Endothelial cell of umbilical vein (primary cell): Measurements from ENCODE around the gene GUCA2B. TPM values are rescaled to one million over a fixed set of nuclear protein-coding genes. Genes with fewer than 3 reads are reported as not detected.

Experiments used
- BruUV-seq: library from RNA; stranded (reverse); fragments of 400-500 nt; replicated peaks from 2 replicates; lab custom pipeline; 2021; lab: Mats Ljungman, UMichigan
- CTCF ChIA-PET: fragments of 300-600, 350-600 bp; sonication (Branson Sonifier 250); formaldehyde crosslinking; loops from one replicate; lab custom pipeline; 2021; ENCODE audit warnings: antibody characterized with exemption, inconsistent platforms; lab: Charles Lee
- POLR2A ChIA-PET: fragments of 300-600, 350-600 bp; sonication (Branson Sonifier 250); formaldehyde crosslinking; loops from one replicate; lab custom pipeline; 2021; ENCODE audit warnings: antibody characterized with exemption, inconsistent platforms; lab: Charles Lee
- DNase-seq: peaks from one replicate; pipeline ENCODE4 v3.0.0-alpha.2; 2011; ENCODE audit warnings: low read depth, low spot score
- FAIRE-seq: peaks from 2 replicates; lab custom pipeline; 2011; peaks lifted over from hg19 to GRCh38; lab: Jason Lieb, UNC
- H2AFZ ChIP-seq: 2 replicates; pipeline ENCODE4 v1.6.0; 2012; ENCODE audit warnings: low read depth, low read length, control low read depth, inconsistent platforms
- H3K27ac ChIP-seq: 2 replicates; pipeline ENCODE4 v1.5.1; 2011; ENCODE audit warnings: low read depth, mild to moderate bottlenecking, control low read depth, low read length, moderate library complexity; ENCODE audit not compliant: insufficient read depth
- H3K27me3 ChIP-seq, 2 experiments: 2 replicates each; pipeline versions ENCODE4 v1.6.0 to v1.6.1; 2011; ENCODE audit warnings: low read length in 2 of 2, mixed read lengths in 1 of 2; ENCODE audit not compliant: control insufficient read depth in 2 of 2, insufficient read depth in 2 of 2
- H3K36me3 ChIP-seq, 2 experiments: 2 replicates in 1 of 2; 3 replicates in 1 of 2; pipeline ENCODE4 v1.5.1; 2011; ENCODE audit warnings: low read length in 2 of 2, mild to moderate bottlenecking in 1 of 2, moderate library complexity in 1 of 2; ENCODE audit not compliant: control insufficient read depth in 2 of 2, insufficient read depth in 2 of 2; ENCODE audit errors: extremely low read depth in 1 of 2
- H3K4me1 ChIP-seq: 3 replicates; pipeline ENCODE4 v1.5.1; 2011; ENCODE audit warnings: mild to moderate bottlenecking, low read length; ENCODE audit not compliant: control insufficient read depth, insufficient read depth; ENCODE audit errors: extremely low read depth
- H3K4me2 ChIP-seq: 2 replicates; pipeline ENCODE4 v1.6.1; 2011; ENCODE audit warnings: low read length, control low read depth, mixed read lengths; ENCODE audit not compliant: insufficient read depth
- H3K4me3 ChIP-seq, 3 experiments: fragments of 200-600 bp in 1 of 3; sonication (generic), shearing (Covaris generic) in 1 of 3; replicated peaks in 1 of 3; 2 replicates each; pipeline ENCODE4 v1.5.1; 2011 to 2016; ENCODE audit warnings: control low read depth in 3 of 3, low read length in 3 of 3, mild to moderate bottlenecking in 2 of 3, inconsistent platforms in 1 of 3, low read depth in 1 of 3, moderate library complexity in 1 of 3; ENCODE audit not compliant: insufficient read depth in 1 of 3
- H3K79me2 ChIP-seq: 2 replicates; pipeline ENCODE4 v1.6.0; 2012; ENCODE audit warnings: low read length, inconsistent platforms; ENCODE audit not compliant: control insufficient read depth, insufficient read depth
- H3K9ac ChIP-seq: replicated peaks from 2 replicates; pipeline ENCODE3; 2011; ENCODE audit warnings: low read length, control low read depth; ENCODE audit not compliant: insufficient read depth; ENCODE audit errors: extremely low read depth
- H3K9me1 ChIP-seq: replicated peaks from 3 replicates; pipeline ENCODE4 v1.6.0; 2011; ENCODE audit warnings: mild to moderate bottlenecking, low read length; ENCODE audit not compliant: control insufficient read depth, insufficient read depth; ENCODE audit errors: extremely low read depth
- H3K9me3 ChIP-seq: replicated peaks from 2 replicates; pipeline ENCODE4 v1.5.1; 2012; ENCODE audit warnings: low read length, inconsistent platforms; ENCODE audit not compliant: control insufficient read depth, insufficient read depth
- H4K20me1 ChIP-seq: replicated peaks from 2 replicates; pipeline ENCODE3; 2011; ENCODE audit warnings: mild to moderate bottlenecking, low read length; ENCODE audit not compliant: control insufficient read depth, insufficient read depth; ENCODE audit errors: extremely low read depth
- FOS ChIP-seq: IDR thresholded peaks from 2 replicates; pipeline ENCODE4 v1.6.1; 2011; ENCODE audit warnings: mild to moderate bottlenecking, low read length, moderate library complexity, borderline replicate concordance; ENCODE audit not compliant: insufficient read depth
- GATA2 ChIP-seq: IDR thresholded peaks from 2 replicates; pipeline ENCODE4 v1.7.0; 2011; ENCODE audit warnings: low read depth, mild to moderate bottlenecking, moderate library complexity, mixed read lengths, low read length; ENCODE audit not compliant: insufficient read length, insufficient read depth
- MYC ChIP-seq: IDR thresholded peaks from one replicate; pipeline ENCODE4 v1.6.1; 2011; ENCODE audit warnings: mild to moderate bottlenecking, low read depth, low read length
- POLR2A ChIP-seq: IDR thresholded peaks from 2 replicates; pipeline ENCODE4 v1.6.1; 2012; ENCODE audit warnings: low read depth, mild to moderate bottlenecking, control low read depth, low read length
- POLR2AphosphoS5 ChIP-seq: IDR thresholded peaks from 2 replicates; pipeline ENCODE4 v1.6.1; 2012; ENCODE audit warnings: low read depth, mild to moderate bottlenecking, control low read depth, low read length, moderate library complexity; ENCODE audit not compliant: insufficient read depth
- dilution Hi-C: fragments of 300-500 bp; cut with MboI; formaldehyde crosslinking; loops from one replicate; pipeline ENCODE4 v1.15.0; 2019; ENCODE audit warnings: low sequenced_read_pairs; ENCODE audit not compliant: extremely low pct_ligation_motif_present
- intact Hi-C: fragments of 100-400 bp; cut with micrococcal nuclease; formaldehyde crosslinking; loops from one replicate; pipeline ENCODE4 v1.10.0; 2022
- polyA plus RNA-seq, 4 experiments: library from polyadenylated mRNA; depleted of rRNA in 3 of 4; stranded (reverse) in 3 of 4; unstranded in 1 of 4; fragments of >200 nt; gene quantifications; 2 replicates each; pipeline versions ENCODE4 v1.2.1 to v1.2.3, GENCODE V29; 2011 to 2012; ENCODE audit warnings: missing spikeins in 1 of 4
- total RNA-seq: library from RNA; stranded (reverse); gene quantifications from 2 replicates; pipeline ENCODE4 v1.2.3, GENCODE V29; 2021
- TF ChIP-seq, protein P1 (sequence below), 2 donors: IDR thresholded peaks; 1 replicate in 1 of 2; 2 replicates in 1 of 2; pipeline ENCODE4 v1.5.1; 2011; ENCODE audit warnings: low read length in 2 of 2, mild to moderate bottlenecking in 2 of 2, moderate library complexity in 2 of 2, control low read depth in 1 of 2, inconsistent platforms in 1 of 2, low read depth in 1 of 2; ENCODE audit not compliant: insufficient read depth in 1 of 2; ENCODE audit errors: extremely low read depth in 1 of 2
- TF ChIP-seq, protein P2 (sequence below): IDR thresholded peaks from 2 replicates; pipeline ENCODE4 v1.6.1; 2011; ENCODE audit not compliant: insufficient read depth, insufficient read length

Gene GUCA2B
- total and polyA plus RNA-seq, 2 donors (not counting 3 experiments of a cell fraction or from before 2014, with no cell fraction given): not detected

DNA sequence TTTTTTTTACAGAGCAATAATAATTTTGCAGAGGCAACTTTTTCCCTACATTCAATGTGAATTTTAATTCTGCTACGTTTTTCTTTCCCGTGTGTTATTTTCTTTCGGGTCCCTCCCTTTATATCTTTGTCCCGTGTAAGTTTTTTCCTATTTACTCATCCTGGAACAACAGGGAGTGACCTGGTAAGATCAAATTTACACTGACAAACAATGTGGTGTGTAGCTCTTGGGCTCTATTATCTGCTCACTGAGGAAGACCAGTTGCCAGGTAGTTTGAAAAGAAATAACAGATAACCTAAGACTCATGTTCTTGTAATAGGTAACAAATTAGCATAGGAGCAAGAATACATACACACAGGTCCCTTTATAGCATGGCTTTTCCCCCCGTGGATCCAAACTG lies 45.0 kb downstream of the GUCA2B start:
- Histone ChIP-seq H3K4me2 (no peak overlapping the region), H3K4me1 (no peaks in the 10 kb centered on the region), H2AFZ (no peak overlapping the region), H3K9ac (no peak overlapping the region), H3K27ac (no peak overlapping the region), H4K20me1 (peaks cover 2% of the 10 kb centered on the region), H3K79me2 (peaks cover 1% of the 10 kb centered on the region), H3K9me3 (no peaks in the 10 kb centered on the region), H3K4me3 (no peak overlapping the region), H3K9me1 (no peaks in the 10 kb centered on the region), H3K27me3 (no peaks in the 10 kb centered on the region), H3K36me3 (peaks cover 0 to 5% of the 10 kb centered on the region in 2 experiments)
- no TSS peak for BruUV-seq
- ChIA-PET CTCF (no interaction called here), POLR2A (no interaction called here)
- DNase-seq (no peak), FAIRE-seq (no peak)
- intact Hi-C loops: no loop called here
- dilution Hi-C loops: no loop called here
- TF ChIP-seq, protein P1, sequence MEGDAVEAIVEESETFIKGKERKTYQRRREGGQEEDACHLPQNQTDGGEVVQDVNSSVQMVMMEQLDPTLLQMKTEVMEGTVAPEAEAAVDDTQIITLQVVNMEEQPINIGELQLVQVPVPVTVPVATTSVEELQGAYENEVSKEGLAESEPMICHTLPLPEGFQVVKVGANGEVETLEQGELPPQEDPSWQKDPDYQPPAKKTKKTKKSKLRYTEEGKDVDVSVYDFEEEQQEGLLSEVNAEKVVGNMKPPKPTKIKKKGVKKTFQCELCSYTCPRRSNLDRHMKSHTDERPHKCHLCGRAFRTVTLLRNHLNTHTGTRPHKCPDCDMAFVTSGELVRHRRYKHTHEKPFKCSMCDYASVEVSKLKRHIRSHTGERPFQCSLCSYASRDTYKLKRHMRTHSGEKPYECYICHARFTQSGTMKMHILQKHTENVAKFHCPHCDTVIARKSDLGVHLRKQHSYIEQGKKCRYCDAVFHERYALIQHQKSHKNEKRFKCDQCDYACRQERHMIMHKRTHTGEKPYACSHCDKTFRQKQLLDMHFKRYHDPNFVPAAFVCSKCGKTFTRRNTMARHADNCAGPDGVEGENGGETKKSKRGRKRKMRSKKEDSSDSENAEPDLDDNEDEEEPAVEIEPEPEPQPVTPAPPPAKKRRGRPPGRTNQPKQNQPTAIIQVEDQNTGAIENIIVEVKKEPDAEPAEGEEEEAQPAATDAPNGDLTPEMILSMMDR (IDR thresholded peaks at IDR 0.05; ENCODE audit: extremely low read depth in 1 of 2, insufficient read depth in 1 of 2, low read depth in 1 of 2, low read length in 2 of 2): no peak
- TF ChIP-seq GATA2 (no peak), MYC (no peak), POLR2AphosphoS5 (no peak)

DNA sequence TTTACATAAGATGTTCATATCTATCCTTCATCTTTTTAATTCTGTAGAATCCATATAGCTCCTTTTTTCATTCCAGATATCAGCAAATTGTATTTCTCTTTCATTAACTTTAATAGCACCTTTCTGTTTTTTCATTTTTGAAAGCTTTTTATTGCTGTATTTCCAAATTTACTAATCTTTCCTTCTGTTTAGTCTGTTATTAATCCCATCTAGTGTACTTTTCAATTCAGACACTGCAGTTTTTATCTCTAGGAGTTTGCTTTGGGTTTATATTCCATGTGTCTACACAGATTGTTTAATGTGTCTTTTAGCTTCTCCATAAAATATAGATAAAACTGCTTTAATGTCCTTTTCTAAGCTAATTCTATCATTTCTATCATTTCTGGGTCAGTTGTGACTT lies 48.8 kb downstream of the GUCA2B start:
- H3K4me3 ChIP-seq: no peak overlapping the region
- H3K36me3 ChIP-seq: peaks cover 0 to 3% of the 10 kb centered on the region in 2 experiments
- peaks cover 2% of the 10 kb centered on the region for H3K79me2 ChIP-seq
- H3K4me1 ChIP-seq: no peaks in the 10 kb centered on the region
- H3K9ac ChIP-seq: no peak overlapping the region
- H3K9me1 ChIP-seq: no peaks in the 10 kb centered on the region
- DNase-seq (no peak), FAIRE-seq (no peak)
- POLR2A ChIA-PET: no interaction called here
- TF ChIP-seq, protein P1 (IDR thresholded peaks at IDR 0.05; ENCODE audit: extremely low read depth in 1 of 2, insufficient read depth in 1 of 2, low read depth in 1 of 2, low read length in 2 of 2): no peak
- TF ChIP-seq MYC (no peak), GATA2 (no peak), POLR2AphosphoS5 (no peak), FOS (no peak), POLR2A (no peak)
- TF ChIP-seq, protein P2, sequence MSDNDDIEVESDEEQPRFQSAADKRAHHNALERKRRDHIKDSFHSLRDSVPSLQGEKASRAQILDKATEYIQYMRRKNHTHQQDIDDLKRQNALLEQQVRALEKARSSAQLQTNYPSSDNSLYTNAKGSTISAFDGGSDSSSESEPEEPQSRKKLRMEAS: no peak
- no peaks in the 10 kb centered on the region for H3K27me3 ChIP-seq
- CTCF ChIA-PET: interaction anchor here (0.8 to 1.6 kb wide), 3 partner anchors 13 to 29 kb away, joined by 3 to 4 read pairs (median 3); no protein-coding TSS in a partner anchor
- H3K4me2 ChIP-seq: no peak overlapping the region
- BruUV-seq: no TSS peak
- H2AFZ ChIP-seq: no peak overlapping the region
- dilution Hi-C loops (no loop called here), intact Hi-C loops (no loop called here)
- no peaks in the 10 kb centered on the region for H4K20me1 ChIP-seq
- no peak overlapping the region for H3K27ac ChIP-seq
- H3K9me3 ChIP-seq: no peaks in the 10 kb centered on the region
